Measurements from ENCODE around the gene C1R.

GRCh38 chr12:7065073-7065623 is 27.1 kb downstream of the C1R start:
- TF ChIP-seq, protein P1, sequence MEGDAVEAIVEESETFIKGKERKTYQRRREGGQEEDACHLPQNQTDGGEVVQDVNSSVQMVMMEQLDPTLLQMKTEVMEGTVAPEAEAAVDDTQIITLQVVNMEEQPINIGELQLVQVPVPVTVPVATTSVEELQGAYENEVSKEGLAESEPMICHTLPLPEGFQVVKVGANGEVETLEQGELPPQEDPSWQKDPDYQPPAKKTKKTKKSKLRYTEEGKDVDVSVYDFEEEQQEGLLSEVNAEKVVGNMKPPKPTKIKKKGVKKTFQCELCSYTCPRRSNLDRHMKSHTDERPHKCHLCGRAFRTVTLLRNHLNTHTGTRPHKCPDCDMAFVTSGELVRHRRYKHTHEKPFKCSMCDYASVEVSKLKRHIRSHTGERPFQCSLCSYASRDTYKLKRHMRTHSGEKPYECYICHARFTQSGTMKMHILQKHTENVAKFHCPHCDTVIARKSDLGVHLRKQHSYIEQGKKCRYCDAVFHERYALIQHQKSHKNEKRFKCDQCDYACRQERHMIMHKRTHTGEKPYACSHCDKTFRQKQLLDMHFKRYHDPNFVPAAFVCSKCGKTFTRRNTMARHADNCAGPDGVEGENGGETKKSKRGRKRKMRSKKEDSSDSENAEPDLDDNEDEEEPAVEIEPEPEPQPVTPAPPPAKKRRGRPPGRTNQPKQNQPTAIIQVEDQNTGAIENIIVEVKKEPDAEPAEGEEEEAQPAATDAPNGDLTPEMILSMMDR (IDR thresholded peaks at IDR 0.05) = no peak
- no peak for TF ChIP-seq POLR2AphosphoS5 (IDR thresholded peaks at IDR 0.05)

All from upper lobe of left lung (tissue), 4 donors.